GM12878 (cell line): Measurements from ENCODE around the gene ACTR10.
A peak's percentile ranks its signal among the peaks of the same experiment; 100 is the strongest.

Experiments used
- CHD1 ChIP-seq: IDR thresholded peaks from 2 replicates; pipeline ENCODE4 v1.6.1; 2012; ENCODE audit warnings: low read depth, low read length, improper control_type of control experiment
- CREM ChIP-seq: IDR thresholded peaks from 2 replicates; pipeline ENCODE4 v1.6.1; 2014; ENCODE audit warnings: antibody characterized with exemption, low read depth
- ESRRA ChIP-seq: IDR thresholded peaks from 2 replicates; pipeline ENCODE4 v1.6.1; 2012; ENCODE audit warnings: mild to moderate bottlenecking, low read length, improper control_type of control experiment
- EZH2 ChIP-seq: IDR thresholded peaks from 2 replicates; pipeline ENCODE4 v1.6.1; 2012; ENCODE audit warnings: low read depth, mild to moderate bottlenecking, control low read depth, inconsistent platforms, low read length, borderline replicate concordance; ENCODE audit not compliant: control insufficient read depth
- JUND ChIP-seq: IDR thresholded peaks from 2 replicates; pipeline ENCODE4 v1.6.1; 2012; ENCODE audit warnings: low read depth, mild to moderate bottlenecking, low read length, improper control_type of control experiment, moderate library complexity
- POLR2A ChIP-seq: IDR thresholded peaks from 2 replicates; pipeline ENCODE4 v1.6.1; 2011; ENCODE audit warnings: low read depth, mild to moderate bottlenecking, low read length
- TCF3 ChIP-seq: IDR thresholded peaks from 2 replicates; pipeline ENCODE4 v1.6.1; 2012; ENCODE audit warnings: low read depth, mild to moderate bottlenecking, low read length, borderline replicate concordance; ENCODE audit not compliant: insufficient read depth
- TF ChIP-seq, protein P1 (sequence below), 3 experiments: IDR thresholded peaks in 2 of 3; conservative IDR thresholded peaks in 1 of 3; 2 replicates each; pipeline ENCODE4 v1.5.1; 2011; ENCODE audit warnings: low read depth in 3 of 3, low read length in 3 of 3, mild to moderate bottlenecking in 3 of 3, control low read depth in 2 of 3, moderate library complexity in 2 of 3, inconsistent platforms in 1 of 3, mixed read lengths in 1 of 3; ENCODE audit not compliant: control insufficient read depth in 2 of 3, insufficient read depth in 1 of 3; ENCODE audit errors: extremely low read depth in 1 of 3
- TF ChIP-seq, protein P2 (sequence below): fragments of 450-650 bp; IDR thresholded peaks from 2 replicates; pipeline ENCODE4 v1.6.1; 2017; ENCODE audit warnings: mild to moderate bottlenecking
- TF ChIP-seq, protein P3 (sequence below): IDR thresholded peaks from 2 replicates; pipeline ENCODE4 v1.6.1; 2011; ENCODE audit warnings: low read depth, mild to moderate bottlenecking, low read length, moderate library complexity, borderline replicate concordance; ENCODE audit errors: extremely low read depth
- TF ChIP-seq, protein P4 (sequence below): IDR thresholded peaks from 2 replicates; pipeline ENCODE4 v1.6.1; 2012; ENCODE audit warnings: low read depth, low read length, improper control_type of control experiment

DNA sequence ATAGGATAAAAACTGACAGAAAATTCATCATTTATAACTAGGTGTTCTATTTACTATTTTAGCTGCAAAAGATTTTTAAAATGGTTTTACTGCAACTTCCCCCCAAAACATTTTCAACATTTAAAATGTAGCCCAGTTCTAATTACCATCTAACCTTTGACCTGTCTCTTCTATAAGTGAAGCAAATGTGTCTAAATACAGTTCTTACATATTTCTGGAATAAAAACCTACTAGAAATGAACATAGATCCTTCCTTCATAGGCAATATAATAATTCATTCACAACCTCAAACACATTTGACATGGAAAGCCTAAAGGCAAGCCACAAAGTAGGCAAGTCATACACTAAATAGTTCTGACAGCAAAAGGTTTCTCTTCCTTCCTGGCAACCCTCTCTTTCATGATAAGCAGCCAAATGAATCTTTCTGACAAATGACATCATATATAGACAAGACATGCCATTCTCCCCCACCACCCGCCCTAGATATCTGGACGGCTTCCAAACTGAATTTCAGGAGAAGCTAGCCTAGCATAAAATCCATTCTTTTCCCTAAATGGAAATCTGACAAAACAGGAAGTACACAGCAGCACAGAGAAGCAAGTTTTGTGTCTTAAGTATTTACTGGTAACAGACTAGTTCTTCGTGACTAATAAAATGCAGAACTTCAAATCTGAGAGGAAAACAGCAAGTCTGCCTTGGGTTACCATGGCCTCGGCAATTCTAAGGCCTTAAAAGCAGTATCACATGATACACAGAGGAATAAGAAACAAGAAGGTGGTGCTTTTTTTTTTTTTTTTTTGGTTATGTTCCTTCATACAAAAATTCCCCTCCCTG lies 81.2 kb downstream of the ACTR10 start:
- TF ChIP-seq, protein P1, sequence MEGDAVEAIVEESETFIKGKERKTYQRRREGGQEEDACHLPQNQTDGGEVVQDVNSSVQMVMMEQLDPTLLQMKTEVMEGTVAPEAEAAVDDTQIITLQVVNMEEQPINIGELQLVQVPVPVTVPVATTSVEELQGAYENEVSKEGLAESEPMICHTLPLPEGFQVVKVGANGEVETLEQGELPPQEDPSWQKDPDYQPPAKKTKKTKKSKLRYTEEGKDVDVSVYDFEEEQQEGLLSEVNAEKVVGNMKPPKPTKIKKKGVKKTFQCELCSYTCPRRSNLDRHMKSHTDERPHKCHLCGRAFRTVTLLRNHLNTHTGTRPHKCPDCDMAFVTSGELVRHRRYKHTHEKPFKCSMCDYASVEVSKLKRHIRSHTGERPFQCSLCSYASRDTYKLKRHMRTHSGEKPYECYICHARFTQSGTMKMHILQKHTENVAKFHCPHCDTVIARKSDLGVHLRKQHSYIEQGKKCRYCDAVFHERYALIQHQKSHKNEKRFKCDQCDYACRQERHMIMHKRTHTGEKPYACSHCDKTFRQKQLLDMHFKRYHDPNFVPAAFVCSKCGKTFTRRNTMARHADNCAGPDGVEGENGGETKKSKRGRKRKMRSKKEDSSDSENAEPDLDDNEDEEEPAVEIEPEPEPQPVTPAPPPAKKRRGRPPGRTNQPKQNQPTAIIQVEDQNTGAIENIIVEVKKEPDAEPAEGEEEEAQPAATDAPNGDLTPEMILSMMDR (IDR thresholded peaks at IDR 0.05 in 2 of 3, conservative IDR thresholded peaks at IDR 0.05 in 1 of 3; ENCODE audit: control insufficient read depth in 2 of 3, extremely low read depth in 1 of 3, insufficient read depth in 1 of 3, low read depth in 3 of 3, low read length in 3 of 3), result no peak
- TF ChIP-seq, protein P2, sequence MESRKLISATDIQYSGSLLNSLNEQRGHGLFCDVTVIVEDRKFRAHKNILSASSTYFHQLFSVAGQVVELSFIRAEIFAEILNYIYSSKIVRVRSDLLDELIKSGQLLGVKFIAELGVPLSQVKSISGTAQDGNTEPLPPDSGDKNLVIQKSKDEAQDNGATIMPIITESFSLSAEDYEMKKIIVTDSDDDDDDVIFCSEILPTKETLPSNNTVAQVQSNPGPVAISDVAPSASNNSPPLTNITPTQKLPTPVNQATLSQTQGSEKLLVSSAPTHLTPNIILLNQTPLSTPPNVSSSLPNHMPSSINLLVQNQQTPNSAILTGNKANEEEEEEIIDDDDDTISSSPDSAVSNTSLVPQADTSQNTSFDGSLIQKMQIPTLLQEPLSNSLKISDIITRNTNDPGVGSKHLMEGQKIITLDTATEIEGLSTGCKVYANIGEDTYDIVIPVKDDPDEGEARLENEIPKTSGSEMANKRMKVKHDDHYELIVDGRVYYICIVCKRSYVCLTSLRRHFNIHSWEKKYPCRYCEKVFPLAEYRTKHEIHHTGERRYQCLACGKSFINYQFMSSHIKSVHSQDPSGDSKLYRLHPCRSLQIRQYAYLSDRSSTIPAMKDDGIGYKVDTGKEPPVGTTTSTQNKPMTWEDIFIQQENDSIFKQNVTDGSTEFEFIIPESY, result no peak
- TF ChIP-seq CHD1 (no peak), EZH2 (no peak), ESRRA (no peak), CREM (peak; percentile 25; the same call in 1 of the 2 replicates), TCF3 (no peak), JUND (no peak), POLR2A (no peak)
- TF ChIP-seq, protein P3, sequence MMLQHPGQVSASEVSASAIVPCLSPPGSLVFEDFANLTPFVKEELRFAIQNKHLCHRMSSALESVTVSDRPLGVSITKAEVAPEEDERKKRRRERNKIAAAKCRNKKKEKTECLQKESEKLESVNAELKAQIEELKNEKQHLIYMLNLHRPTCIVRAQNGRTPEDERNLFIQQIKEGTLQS, result no peak
- TF ChIP-seq, protein P4, sequence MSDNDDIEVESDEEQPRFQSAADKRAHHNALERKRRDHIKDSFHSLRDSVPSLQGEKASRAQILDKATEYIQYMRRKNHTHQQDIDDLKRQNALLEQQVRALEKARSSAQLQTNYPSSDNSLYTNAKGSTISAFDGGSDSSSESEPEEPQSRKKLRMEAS, result no peak
